Stimulated activated CD8-positive, alpha-beta memory T cell treated with anti-CD3 and anti-CD28 coated beads, Interleukin-12 subunit alpha, Interleukin-12 subunit beta, amount 100 ng/mL, for 24 hours (primary cell): Measurements from ENCODE around the gene FRMD4A.

Experiments
- DNase-seq: peaks from one replicate; pipeline ENCODE4 v3.0.0-alpha.2; 2020; ENCODE audit errors: extremely low read depth

Gene FRMD4A

GRCh38 chr10:13700473-13701144, 630.1 kb downstream of the FRMD4A start:
- no peak for DNase-seq

GRCh38 chr10:13699216-13699615, 631.5 kb downstream of the FRMD4A start:
- DNase-seq = no peak

GRCh38 chr10:13698217-13698616, 632.5 kb downstream of the FRMD4A start:
- DNase-seq = no peak

DNA sequence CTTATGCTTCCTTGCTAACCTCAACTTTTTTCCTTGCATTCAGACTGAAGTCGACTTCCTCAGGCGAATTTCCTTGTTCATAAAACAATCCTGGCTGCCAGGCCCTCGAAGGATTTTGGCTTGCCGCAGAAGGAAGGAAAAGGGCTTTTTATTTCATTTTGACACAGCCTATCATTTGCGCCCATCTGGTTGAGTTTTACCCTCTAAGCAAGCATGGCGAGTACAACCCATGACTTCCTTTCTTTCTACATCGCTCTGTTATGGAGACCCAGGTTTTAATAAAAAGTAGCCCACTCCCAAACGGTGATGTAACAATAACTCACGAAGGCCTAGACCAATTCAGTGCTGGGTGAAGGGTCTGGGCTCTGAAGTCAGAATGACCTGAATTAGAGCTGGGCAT, 634.7 kb downstream of the FRMD4A start:
- no peak for DNase-seq

GRCh38 chr10:13695588-13695987, 635.1 kb downstream of the FRMD4A start:
- no peak for DNase-seq

- no peak for DNase-seq
Observed at GRCh38 chr10:13693783-13694700, 636.7 kb downstream of the FRMD4A start.

DNA sequence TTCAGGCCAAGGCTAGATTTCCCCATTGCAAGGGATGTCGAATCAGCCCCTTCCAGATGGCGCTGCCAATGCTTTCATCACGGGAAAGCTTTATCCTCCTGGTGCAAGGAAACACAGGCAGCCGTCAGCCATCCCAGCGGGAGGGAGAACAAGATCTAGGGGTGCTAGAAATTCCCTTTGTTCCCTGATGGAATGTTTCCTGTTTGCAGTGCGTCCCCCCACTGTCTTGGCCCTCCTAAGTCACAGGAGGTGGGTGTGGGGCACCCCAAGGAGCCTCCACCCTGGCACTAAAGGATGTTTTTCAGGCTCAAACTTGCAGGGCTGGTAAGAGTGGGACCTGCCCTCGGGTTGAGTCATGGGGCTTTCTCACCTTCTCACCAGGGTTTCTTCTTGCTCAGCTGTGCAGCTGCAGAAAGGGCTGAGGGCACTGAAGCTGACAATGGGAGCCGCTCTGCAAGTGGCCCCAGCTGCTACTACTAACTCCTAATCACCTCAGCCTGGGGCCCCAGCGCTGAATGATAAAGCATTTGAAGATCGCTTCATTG, 640.4 kb downstream of the FRMD4A start:
- no peak for DNase-seq

- DNase-seq = no peak
Observed at GRCh38 chr10:13686331-13686752, 644.4 kb downstream of the FRMD4A start.

- no peak for DNase-seq
Observed at GRCh38 chr10:13685885-13686284, 644.8 kb downstream of the FRMD4A start.

GRCh38 chr10:13684806-13685482, 645.8 kb downstream of the FRMD4A start:
- no peak for DNase-seq

- DNase-seq = no peak
Observed at GRCh38 chr10:13684252-13684791, 646.4 kb downstream of the FRMD4A start.

- no peak for DNase-seq
Observed at GRCh38 chr10:13683017-13683416, 647.7 kb downstream of the FRMD4A start.

GRCh38 chr10:13681960-13682359, 648.8 kb downstream of the FRMD4A start:
- no peak for DNase-seq

DNA sequence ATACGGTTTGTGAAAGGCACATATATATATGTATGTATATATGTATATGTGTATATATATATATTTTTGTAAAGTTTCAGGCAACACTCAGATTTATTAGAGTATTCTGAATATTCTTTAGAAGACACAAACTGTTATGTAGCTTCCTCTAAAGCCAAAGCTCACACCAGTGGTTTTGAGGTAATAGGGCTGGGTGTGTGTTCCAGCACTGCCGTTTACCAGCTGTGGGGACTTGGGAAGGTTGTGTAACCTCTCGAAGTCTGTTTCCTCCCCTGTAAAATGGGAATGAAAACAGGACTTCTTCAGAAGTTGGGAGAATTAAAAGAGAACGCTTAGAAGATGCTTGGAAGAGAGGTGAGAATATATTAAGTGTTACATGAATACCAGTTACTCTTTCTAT, 649.2 kb downstream of the FRMD4A start:
- DNase-seq = no peak

- DNase-seq = no peak
Observed at GRCh38 chr10:13681095-13681494, 649.6 kb downstream of the FRMD4A start.

GRCh38 chr10:13678101-13678843, 652.5 kb downstream of the FRMD4A start:
- DNase-seq = no peak

GRCh38 chr10:13674645-13675588, 655.8 kb downstream of the FRMD4A start:
- no peak for DNase-seq

DNA sequence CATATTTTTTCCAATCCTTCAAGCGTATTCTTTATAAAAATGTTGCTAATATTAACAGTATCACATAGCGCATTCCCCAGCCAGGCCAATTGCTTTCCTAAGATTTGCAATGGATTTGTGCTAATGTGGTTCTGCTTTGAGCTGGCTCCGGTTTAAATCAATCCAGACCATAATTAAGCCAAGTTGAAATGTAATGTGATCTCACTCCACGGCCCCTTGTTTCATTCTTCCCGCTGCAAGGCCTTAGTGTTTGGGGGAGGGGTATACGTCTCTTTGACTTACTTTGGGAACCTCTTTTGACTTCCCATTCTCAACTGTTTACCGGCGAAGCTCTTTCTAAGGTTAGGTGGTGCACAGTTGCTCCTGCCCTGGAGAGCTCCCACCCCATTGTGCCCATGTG, 657.6 kb downstream of the FRMD4A start:
- DNase-seq = no peak

- no peak for DNase-seq
Observed at GRCh38 chr10:13672548-13672947, 658.2 kb downstream of the FRMD4A start.

DNA sequence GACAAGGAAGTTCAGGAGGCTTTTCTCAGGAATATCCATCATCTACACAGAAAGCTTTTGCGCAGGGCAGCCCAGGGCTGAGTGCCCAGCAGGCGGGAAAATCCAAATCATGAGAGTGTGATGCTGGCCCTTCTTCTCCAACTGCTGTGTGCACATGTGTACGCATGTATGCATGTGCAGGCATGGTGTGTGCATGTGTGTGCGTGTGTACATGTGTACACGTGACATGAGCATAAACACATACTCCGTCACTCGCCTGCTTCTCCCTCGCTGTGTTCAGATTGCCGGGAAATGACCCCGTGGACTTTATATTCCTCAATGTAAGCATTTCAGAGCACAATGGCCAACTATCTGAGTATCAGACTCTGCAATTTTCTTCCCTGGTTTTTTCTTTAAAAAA, 658.8 kb downstream of the FRMD4A start:
- DNase-seq = no peak
